Stimulated activated CD4-positive, alpha-beta T cell treated with anti-CD3 and anti-CD28 coated beads, Interleukin-2, amount 100 ng/mL, for 24 hours (primary cell): ENCODE data around the gene HOXB13.

Source experiments
- DNase-seq, 2 donors: peaks; one replicate each; pipeline ENCODE4 v3.0.0-alpha.2; 2020

Gene HOXB13

DNA sequence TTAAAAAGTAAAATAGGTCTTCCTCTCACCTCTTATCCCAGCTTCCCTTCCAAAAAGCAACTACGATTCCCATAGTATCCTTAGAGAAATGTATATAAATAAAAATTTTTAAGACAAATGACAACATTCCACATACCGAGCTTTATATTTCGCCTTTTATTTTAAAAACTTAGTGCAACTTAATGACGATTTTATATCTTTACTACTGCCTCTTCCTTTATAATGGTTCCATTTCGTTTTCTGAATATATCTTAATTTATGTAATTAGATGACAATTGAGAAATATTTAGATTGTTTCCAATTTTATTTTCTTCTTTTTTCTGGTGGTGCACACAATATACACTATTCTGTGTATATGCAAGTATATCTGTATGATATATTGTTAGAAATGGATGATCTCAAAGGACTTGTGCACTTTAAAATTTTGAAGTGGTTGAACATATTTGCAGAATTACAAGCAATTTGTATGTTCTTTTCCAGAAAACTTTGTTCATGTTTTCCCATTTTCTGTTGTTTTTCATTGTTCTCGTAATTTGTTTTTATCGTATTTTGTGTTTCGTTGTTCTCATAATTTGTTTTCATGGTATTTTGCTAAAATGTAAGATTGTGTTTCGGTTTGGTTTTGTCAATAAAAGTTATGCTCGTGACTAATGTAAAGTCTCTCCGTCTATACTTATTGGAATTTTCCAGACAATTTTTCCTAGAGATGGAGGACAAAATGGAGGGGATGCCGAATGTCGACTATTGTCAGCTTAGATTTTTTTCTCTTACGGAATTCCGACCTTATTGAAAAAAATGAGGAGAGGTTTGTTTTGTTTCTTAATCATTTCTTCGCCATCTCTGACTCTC lies 20.4 kb upstream of the HOXB13 start:
- DNase-seq: no peak

DNA sequence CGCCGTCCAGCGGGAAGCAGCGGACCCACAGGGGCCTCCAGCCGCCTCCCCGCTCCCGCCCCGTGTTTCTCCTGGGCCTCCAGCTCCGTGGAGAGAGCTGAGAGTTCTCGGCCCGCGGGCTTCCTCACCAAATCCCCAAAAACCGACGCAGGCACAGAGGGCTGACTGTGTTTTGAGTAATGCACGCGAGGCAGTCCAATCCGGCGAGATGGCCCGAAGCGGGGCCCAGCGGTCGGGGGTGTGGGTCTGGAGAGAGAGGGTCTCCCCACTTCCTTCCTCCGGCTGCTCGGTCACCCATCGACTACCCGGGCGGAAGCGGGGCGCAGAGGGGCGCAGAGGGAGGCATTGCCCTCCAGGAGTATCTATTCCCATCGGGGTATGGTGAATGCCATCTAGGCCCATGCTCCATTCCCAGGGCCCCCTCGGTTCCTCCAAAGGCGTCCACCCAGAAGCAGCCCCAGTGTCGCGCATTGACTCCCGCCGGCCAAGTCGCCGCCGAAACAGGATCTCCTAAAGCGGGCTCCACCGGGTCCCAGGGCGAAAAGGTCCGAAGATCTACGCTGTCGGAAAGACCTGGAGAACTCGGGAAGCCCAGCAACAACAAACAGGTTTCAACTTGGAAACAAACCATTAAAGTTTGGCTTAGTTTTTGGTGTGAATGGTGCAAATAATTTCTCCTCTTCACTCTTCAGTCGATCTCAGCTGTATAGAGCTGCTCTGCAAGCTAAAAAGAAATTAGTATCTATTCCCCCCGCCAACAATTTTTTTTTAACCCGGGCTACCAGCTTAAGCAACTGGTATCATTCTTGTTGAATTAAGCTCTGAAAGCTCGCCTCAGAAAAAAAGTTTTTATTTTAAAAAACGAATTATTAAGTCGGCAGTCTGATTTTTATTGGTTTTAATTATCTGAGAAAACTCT lies 19.2 kb upstream of the HOXB13 start:
- no peak for DNase-seq

DNA sequence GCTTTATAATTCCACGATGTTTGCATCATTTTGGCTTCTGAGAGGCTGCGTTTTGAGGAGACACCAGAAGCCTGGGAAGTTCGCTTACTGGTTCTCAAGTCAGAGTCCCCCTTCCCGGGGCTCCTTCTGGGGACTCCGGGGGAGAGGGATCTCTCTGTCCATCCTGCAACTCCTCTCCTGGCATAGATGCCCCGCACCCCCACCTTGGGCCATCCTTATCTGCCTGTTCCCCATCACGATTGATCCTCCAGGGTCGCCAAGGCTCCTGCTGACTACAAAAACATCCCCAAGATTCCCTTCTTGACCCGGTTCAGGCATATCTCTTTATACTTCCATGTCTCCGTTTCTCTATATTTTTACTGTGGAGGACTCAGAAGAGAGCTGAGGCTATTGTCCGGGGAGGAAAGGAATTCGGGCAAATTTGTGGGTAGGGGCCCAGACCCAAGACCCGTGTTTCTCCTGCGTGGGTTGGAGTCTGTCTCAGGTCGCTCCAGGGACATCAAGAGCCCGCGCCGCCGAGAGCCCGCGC lies 18.4 kb upstream of the HOXB13 start:
- DNase-seq: no peak

DNA sequence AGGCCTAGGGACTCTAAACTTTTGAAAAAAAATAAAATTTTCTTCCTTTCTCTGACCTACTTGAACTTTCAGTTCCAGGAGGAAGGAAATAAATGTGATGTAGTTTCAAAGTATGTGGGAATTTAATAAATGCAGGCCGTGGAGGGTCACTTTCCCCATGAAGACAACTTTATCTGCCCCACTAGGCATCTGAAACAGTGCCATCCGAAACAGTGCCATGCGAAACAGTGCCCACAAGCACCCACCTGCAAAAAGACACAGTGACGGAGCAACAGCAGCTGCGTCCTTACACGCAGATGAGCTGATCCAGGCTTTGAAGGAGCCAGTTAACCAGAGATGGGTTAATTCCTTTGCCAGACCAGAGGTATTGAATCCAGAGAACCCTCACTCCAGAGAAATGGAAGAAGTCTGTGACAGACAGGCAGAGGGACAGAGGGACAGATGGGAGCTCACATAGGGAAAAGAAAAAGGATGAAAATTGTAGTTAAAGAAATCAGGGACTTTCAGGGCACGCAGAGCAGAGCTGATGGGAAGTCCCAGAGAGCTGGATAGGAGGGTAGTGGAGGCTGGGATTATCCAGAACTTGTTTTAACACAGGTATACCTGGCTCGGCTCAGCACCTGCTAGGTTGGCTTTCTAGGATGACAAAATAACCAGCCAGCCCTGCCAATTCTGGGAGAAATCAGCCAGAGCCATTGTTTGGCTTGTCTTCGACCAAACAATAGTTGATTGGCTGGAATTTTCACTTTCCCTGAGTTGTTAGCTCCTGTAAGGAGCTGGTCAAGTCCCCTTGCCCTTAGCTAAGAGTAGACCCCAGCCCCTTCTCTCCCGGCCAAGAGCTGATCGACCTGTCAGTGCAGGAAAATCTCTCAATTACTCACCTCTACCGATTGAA lies 17.1 kb upstream of the HOXB13 start:
- no peak for DNase-seq

DNA sequence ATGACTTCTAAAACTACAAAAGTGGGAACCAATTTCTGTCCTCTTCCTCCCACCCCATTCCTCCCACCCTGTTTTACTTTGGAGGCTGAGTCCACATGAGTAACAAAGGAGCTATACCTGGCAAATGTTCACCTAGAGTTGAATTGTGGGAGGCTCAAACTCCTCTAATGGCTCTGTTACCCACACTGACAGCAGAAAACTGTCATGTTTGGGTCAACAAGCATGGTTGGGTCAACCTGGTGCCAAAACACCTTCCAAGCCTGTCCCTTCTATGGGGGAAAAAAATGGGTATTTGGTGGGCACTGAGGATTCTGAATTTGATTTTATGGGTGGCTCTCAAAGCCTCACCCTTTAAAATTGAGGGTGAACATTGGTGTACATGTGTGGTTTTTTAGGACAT lies 12.0 kb upstream of the HOXB13 start:
- no peak for DNase-seq

DNA sequence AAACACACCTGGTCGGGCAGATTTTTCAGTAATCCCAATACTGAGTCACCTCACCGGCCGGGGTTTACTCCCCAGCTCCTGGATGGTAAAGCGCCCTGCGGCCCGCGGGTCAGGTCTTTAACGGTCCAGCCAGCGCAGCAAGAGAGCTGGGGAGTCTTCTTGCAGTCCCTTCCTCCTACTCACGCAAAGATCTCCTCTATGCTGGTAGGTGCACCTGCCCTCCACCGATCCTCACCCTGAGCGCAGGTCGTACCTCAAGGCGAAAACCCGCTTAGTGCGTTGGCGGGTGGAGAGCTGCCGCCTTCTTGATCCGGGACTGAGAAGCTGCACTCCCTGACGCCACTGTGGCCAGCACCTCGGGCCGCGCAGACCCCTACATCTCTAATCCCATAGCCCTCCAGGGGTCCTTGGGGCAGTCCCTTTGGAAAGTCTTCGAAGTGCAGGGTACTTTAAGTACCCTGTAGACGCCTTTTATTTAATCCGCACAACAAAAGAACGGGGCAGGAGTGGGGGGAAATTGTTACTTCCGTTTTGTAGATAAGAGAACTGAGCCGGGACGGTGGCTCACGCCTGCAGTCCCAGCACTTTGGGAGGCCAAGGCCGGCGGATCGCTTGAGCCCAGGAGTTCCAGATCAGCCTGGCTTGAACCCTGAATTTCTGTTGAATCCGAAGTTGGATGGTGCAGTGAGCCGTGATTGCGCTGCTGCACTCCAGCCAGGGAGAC lies 10.4 kb upstream of the HOXB13 start:
- DNase-seq: no peak

DNA sequence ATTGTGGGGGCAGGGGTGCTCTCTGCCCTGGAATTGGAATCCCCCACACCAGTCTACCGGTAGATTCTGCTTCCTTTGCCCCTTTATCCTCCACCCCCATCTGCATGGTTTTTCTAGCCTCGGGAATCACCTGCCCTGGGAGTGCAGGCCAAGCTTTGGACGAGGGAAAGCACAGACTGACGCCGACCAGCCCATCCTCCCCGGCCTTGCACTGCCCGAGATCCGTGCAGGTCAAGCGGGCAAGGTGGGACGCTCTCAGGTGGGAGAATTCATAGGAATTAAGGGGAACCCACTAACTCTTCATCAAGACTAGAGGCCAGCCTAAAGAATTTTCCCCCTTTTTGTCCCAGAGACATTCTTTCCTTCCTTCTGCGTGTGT lies 9.9 kb upstream of the HOXB13 start:
- DNase-seq: no peak

DNA sequence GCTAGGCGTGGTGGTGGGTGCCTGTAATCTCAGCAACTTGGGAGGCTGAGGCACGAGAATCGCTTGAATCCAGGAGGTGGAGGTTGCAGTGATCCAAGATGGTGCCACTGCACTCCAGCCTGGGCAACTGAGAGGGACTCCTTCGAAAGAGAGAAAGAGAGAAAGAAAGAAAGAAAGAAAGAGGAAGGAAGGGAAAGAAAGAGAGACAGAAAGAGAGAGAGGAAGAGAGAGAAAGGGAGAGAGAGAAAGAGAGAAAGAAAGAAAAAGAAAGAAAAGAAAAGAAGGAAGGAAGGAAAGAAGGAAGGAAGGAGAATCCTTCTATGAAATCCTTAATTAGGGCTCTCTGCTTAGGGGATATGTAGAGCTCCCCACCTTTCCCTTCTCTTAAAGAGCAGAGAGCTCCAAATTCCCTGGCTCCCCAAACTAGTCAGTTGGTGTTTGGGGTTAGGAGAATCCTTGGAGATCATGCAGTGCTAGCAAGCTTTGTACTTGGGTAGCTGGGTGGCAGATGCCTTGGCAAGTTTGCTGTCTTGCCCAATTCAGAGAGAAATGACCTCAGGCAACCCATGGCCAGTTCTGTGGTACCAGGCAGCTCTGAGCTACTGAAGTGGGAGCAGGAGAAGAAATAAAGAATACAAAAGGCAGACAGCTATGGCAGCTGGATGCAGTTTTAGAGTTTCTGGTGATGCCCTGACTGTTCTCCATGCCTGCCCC lies 8.9 kb upstream of the HOXB13 start:
- no peak for DNase-seq

DNA sequence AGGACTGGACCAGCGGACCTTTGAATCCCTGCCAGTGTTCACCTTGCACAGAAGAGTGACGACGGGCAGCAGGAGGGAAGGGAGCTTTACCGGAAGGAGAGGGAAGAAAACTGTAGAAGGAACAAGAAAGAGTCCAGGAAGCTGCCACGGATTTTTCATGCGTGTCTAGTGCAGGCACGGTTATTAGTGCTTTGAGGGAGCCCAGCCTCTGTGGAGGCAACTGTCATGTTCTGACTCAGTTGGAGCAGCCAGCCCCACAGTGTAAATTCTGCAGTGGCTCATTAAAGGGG lies 6.5 kb upstream of the HOXB13 start:
- no peak for DNase-seq

DNA sequence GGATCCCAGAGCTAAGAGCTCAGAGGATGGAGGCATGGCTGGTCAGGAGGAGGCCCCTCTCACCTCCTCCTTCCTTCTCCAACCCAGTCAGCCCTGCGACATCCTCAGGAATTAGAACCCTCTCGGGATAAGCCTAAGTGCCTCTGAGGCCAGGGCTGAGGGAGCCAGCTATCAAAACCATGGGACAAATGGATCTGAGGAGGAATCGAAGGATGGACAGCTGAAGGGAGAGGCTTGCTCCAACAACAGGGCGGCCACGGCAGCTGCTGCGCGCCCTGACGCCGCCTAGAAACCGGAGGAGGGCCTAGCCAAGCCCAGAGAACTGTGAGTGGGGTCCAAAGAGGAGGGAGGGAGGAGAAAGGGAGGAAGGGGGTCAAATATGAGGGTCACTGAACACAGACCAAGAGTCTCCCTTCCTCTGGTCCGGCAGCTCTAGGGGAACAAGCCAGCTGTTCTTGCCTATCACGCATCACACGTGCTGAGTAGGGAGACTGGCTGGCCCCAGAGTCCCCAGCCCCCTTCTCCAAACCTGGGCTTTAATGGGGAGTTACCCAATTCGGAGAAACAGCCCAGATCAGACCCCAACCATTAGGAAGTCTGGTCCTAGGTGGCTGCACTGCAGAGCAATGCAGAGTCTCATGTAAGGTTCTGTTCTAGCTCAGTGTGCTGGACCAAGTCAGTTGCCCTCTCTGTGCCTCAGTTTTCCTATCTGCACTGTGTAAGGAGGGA lies 5.9 kb upstream of the HOXB13 start:
- no peak for DNase-seq

DNA sequence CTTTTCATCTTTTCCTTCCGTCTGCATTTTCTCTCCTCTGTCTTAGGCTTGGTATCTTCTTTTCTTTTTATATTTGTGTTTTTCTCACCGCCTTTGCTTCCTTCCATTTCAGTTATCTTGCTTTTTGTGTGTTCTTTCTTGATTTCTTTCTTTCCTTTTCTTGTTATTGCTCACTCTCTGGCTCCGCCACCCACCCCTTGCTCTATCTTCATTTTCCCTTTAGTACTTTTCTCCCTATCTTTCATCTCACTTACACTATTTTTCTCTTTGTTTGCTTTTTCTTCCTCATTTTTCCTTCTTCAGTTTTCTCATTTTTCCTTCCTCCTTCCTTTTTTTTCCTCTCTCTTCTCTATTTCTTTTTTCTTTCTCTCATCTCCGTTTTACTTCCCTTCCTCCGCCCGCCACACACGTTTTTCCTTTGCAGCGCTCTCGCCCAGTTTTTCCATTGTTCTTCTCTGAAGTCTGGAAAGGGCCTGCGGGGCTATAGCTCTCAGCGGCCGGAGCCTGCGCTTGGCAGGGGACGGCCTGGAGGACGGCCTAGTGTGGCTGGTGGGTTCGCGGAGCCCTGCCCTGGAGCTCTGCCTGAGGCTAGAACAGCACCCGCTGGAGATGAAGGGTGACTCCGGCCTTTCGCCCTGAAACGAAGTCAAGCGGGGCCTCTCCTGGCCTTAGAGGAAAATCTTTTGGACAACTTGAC lies 5.2 kb upstream of the HOXB13 start:
- DNase-seq: no peak

DNA sequence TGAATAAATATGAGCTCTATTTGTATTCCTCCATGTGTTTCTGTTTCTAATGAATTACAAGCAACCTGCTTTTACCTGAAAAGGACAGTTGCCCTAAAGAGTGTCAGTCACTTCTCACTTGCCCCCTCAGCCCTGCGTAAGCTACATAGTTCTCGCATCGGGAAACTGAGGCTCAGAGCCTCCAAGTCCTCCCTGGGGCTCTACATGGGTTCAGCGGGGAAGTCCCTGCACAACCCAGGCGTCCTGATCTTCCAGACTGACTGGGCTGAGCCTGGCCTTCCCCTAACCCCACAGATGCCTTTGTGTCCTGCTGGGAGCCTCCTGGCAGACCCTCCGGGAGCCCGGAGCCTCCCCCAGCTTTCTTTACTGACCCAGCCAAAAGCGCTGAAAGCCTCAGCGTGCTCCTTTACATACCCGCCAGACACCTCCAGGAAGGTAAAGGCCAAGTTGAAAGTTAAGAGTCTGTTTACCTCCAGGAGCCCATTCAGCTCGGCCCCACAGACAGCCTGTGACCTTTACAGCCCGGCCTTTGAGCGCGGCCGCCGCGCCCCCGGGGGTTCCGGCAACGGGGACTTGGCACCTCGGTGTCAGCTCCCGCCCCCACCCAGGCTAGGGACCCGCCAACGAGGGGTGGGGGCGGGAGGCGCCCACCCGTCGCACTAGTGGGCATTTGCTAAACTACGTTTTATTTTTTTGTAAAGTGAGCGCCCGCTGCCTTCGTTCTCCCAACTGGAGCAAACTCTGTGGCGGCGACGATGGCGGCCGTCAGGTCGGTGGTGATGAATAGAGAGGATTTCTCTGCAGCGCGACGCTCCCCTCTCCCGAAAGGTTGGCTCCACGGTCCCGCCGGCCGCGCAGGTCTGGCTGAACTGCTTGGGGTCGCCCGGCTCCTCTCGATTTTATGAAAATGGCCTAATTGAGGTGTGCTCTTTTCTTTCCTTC lies 4.4 kb upstream of the HOXB13 start:
- no peak for DNase-seq

DNA sequence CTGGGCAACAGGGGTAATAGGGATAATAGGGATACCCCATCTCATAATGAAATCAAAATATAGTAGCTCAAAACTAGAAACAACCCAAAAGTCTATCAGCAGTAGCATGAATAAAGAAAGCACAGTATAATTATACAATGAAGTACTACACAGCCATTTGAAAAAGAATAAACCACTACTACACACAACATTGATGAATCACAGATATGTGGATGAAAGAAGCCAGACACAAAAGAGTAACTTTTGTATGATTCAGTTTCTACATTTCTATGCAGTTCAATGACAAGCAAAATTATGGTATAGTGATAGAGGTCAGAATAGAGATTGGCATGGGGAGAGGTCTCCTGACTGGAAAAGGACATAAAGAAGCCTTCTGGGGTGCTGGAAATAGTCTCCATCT lies 2.8 kb upstream of the HOXB13 start:
- no peak for DNase-seq

DNA sequence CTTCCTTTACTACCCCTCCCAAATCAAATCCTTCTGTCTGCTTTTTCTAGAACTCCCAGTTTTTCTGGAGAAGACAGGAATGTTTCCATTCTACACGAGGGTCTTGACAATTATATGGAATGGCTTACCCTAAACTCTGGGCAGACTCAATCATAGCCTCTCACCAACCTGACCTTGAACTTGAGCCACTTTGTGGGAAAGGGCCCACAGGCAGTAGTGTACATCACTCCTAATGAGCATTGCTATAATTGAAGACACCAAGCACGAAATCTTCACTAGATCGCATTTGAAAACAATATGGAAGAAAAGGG lies 1.6 kb upstream of the HOXB13 start:
- DNase-seq: no peak

DNA sequence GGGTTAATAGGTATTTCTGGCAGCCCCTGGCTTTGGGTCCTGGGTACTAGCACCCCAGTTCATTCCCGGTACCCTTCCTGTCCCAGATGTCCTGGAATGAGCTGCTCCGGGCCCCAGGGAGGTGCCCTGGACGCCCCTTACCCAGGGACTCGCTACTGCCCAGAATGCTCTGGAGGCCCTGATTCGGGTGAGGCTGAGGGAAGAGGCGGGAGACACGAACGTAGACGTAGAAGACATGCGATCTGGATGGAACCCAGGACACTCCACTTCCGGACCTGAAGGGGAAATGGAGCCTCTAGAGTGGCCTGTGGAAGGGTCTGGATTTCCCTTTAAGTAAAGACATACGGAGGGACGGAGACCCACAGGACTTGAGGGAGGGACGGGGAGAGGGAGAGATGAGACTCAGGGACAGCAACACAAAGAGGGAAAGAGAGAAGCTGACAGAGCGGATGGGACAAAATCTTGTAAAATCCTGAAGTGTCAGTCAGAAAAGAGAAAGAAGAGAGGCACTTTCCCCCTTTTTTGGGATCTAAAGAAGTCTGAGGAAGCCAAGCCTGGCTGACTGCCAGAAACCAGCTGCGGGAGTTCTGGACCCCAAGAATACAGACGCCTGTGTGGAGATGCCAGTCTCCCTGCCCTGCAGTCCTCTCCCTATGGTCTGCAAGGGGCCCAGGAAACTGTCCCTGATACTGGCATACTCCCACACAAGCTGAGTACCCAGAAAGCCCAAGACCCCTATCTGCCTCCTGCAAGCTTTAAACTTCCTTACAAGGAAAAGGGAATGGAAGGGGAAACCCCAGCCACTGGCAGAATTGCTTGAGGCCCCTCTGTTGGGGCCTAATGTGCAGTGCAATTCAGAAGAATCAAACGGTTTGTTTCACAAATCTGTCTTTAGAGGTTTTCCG lies 1.0 kb upstream of the HOXB13 start:
- DNase-seq: no peak

DNA sequence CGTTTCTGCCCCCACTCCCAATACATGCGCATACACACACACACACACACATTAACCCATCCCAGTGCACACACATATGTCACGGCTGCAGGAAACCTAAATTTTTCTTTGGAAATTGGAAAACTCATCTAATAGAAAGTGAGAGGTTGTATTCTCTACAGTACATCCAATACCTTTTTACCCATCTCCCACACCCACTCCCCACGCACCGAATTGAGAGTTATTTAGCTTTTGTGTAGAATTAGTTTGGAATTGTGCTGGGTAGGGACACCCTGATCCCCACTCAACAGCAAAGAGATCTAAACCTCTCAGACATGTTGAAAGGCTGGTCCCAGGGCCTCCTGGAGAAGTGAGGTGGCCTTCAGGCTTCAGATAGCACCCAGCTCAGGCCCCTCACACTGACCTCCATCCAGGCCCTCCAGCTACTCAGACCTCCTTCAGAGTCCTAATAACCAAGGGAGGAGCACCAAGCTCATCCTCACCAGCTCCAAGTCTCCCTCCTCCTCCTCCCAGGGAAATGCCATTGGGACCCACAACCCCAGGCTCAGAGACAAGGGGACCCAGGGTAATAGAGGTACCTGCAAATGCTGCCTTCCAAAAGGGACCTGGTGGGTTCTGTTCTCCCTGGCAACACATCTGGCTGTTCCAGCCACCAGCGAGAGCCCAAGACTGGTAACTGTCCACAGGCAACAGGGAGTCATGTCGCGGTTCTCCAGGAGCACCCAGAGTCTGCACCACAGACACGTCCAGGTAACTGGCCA lies 955 bp downstream of the HOXB13 start:
- DNase-seq: no peak

DNA sequence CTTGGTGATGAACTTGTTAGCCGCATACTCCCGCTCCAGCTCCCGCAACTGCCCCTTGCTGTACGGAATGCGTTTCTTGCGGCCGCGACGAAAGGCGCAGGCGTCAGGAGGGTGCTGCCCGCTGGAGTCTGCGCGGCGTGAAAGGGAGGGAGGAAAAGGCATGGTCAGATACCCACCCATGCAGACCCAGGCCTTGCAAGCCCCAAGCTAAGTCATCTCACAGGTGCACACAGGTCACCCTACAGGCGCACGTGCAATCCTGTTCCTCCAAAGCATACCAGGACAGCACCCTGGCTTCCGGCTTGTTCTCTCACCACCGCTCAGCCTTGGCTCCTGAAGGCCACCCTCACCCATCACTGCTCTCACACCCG lies 1.6 kb downstream of the HOXB13 start:
- no peak for DNase-seq
